GM20000 (cell line): ENCODE results near the gene SIX4.

Source experiments
- DNase-seq: peaks from one replicate; pipeline ENCODE4 v3.0.0; 2012; ENCODE audit warnings: low spot score
- TF ChIP-seq, protein P1 (sequence below): IDR thresholded peaks from 2 replicates; pipeline ENCODE4 v1.5.1; 2012; ENCODE audit warnings: mild to moderate bottlenecking, control low read depth; ENCODE audit errors: extremely low read depth, missing control alignments

Gene SIX4

DNA sequence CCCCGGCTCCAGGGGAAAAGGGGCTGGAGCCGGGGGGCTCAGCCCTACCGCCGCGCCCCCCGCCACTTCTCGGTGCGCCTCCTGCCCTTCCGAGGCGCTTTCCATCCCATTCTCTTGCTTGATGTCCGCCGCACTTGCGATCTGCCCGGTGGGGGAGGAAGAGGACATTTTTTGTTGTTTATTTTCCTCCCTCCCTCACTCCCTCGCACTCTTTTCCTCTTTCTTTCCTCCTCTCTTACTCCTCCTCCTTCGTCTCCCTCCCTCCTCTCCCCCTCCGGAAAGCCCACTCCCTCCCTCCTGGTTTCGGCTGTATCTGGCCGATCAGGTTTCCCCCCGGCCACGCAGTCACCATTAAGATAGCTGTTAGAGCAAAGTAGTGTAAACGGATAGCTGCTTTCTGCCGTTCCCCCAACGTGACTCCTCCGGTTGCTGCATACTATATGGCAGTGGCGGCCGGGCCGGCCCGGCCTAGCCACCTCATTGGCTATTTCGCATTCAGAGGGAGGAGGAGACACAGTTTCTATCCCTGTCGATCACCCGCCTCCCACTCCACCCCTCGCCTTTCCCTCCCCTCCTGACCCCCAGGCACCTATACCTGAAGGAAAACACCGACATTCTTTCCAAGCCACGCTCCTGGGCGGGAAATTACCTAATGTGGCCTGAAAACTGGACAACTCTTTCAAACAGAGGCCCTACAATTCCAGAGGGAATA is at the start of gene SIX4:
TSS of gene SIX4 (minus strand) at position 445 of the 712 bp plus-strand sequence. CDS start at position 168, 277 bp downstream.
- TF ChIP-seq, protein P1, sequence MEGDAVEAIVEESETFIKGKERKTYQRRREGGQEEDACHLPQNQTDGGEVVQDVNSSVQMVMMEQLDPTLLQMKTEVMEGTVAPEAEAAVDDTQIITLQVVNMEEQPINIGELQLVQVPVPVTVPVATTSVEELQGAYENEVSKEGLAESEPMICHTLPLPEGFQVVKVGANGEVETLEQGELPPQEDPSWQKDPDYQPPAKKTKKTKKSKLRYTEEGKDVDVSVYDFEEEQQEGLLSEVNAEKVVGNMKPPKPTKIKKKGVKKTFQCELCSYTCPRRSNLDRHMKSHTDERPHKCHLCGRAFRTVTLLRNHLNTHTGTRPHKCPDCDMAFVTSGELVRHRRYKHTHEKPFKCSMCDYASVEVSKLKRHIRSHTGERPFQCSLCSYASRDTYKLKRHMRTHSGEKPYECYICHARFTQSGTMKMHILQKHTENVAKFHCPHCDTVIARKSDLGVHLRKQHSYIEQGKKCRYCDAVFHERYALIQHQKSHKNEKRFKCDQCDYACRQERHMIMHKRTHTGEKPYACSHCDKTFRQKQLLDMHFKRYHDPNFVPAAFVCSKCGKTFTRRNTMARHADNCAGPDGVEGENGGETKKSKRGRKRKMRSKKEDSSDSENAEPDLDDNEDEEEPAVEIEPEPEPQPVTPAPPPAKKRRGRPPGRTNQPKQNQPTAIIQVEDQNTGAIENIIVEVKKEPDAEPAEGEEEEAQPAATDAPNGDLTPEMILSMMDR = no peak
- peak; percentile 72 for DNase-seq

DNA sequence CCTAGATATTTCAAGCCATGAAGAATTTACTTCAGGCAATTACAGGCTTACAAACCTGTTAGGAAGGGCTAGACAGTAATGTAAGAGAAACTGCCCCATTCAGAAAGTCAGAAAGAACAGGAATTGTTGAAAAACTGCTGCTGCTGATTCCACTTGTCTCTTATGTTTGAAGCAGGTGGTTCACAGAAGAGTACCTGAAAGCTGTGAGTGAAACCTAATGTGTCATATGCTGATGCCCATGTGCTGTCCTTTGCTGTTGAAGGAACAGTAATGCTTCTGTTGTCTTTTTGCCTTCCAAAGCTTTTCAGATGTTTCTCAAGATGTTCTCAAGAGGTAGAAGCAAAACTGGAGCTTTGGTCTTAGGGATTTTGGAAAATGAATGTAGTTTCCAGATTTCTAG is 49.4 kb upstream of the SIX4 start:
- TF ChIP-seq, protein P1 = no peak
- peak; percentile 3 for DNase-seq

DNA sequence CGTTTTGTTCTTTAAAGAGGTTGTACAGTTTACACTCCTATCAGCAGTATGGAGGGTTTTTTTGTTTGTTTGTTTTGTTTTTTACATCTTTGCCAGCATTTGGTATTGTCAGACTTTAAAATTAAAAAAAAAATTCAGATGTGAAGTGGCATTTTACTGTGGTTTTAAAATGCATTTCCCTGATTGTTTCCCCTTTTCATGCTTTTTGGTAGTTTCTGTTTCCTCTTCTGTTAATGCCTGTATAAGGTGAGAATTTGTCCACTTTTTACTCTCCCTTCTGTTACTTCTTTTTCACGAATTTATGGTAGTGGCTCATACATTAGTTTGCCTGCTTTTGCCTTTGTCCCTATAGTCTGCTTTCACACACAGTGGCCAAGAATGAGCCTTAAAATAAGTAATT is 47.0 kb upstream of the SIX4 start:
- TF ChIP-seq, protein P1 = no peak
- DNase-seq = no peak

DNA sequence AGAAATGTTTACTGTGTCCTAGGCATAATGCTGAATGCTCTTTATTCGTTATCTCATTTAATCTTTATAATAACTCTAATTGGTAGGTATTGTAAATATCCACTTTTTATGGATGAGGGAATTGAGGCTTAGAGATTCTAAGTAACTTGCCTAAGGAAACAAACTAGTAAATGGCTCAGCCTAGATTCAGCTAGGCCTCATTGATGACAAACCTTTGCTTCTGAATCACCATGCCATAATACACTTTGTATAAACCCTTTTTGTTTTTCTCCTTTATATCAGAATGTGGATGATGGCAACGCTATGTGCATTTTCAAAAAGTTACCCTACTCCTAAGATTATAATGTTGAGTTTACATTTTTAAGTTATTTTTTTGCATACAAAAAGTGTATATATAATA is 44.5 kb upstream of the SIX4 start:
- DNase-seq = no peak
- TF ChIP-seq, protein P1 = no peak

DNA sequence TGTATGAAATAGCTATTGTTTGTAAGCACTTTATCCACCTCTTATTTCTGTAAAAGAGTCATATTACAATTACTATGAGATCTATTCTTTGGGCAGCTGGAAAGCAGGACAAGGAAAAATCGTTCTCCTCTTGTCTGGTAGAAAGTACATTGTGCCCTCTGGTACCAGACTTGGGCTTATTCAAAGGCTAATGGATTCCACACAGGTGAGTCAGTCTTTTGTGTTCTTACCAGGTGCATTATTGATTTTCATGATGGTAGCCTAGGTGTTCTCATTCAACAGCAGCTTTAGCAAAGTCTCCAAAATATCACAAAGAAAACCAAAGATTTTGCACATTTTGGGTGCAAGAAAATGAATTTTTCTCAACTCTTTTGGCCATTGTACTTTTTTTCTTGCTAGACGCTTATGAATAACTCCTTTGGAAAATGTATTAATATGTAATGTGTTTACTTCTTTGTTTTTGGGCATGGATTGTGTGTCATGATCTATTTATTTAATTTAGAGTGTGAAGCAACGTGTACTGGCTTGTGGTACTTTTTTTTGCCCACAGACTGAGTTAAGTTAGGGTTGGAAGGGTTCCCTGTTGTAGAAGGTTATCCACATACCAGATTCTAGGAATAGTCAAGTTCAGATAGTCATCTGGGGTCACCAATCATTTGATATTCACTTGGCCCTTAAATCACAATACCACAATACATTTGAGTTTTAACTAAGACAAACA is 36.7 kb upstream of the SIX4 start:
- DNase-seq = no peak
- TF ChIP-seq, protein P1 = no peak

DNA sequence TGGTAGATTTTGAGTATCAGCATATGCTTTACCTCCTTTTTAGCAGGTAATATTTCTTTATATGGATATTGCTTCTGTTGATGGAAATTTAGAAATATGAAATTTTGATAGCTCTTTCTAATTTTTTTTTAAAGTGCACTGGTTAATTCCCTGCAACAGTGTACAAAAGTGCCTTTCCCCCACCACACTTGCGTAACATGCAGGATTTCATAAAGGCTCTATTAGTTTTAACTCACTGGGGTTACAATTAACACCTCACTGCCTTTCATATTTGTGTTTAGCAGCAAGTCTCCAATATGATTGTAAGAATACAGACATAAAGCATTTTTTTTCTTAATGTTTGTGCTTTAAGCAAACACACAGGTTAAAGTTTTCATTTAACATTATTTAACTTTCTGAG is 36.1 kb upstream of the SIX4 start:
- DNase-seq = no peak
- TF ChIP-seq, protein P1 = no peak

DNA sequence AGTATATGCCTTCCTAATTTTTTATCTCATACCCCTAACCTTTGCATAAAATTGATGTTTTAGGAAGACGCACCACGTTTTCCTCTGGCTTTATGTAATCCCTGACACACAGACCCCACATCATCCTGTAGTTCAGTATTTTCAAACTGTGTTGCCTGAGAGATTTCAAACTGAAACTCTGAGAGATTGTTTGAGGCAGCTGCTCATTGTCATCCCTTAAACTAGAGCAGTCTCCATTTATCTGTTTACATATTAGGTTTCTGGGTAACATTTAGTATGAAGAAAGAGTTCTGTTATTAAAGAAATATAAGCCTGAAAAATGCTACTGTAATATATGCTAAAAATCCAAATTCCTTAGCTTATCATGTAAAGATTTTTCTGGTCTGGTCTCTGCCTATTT is 34.7 kb upstream of the SIX4 start:
- TF ChIP-seq, protein P1 = no peak
- DNase-seq = peak; percentile 13
